DND-41 (cell line): ENCODE data around the gene SHROOM2.

Experiments
- ATAC-seq: fragments of 200-7000 bp; cut with Tn5 transposase; 3 replicates; pipeline ENCODE4 v1.9.1; 2021; ENCODE audit warnings: low read depth; ENCODE audit not compliant: insufficient read depth
- DNase-seq: peaks from one replicate; pipeline ENCODE4 v3.0.0-alpha.2; 2020
- H2AFZ ChIP-seq: 2 replicates; pipeline ENCODE4 v1.6.0; 2012; ENCODE audit warnings: low read depth, low read length
- H3K27ac ChIP-seq: 2 replicates; pipeline ENCODE4 v1.5.1; 2012; ENCODE audit warnings: low read length, inconsistent platforms
- H3K27me3 ChIP-seq: fragments of 200-600 bp; sonication (generic); 2 replicates; pipeline ENCODE4 v1.6.0; 2012; ENCODE audit warnings: low read length, mild to moderate bottlenecking, inconsistent platforms; ENCODE audit not compliant: insufficient read depth, poor library complexity
- H3K36me3 ChIP-seq: 2 replicates; pipeline ENCODE4 v1.5.1; 2012; ENCODE audit warnings: low read length, inconsistent platforms; ENCODE audit not compliant: insufficient read depth
- H3K4me1 ChIP-seq: 2 replicates; pipeline ENCODE4 v1.5.1; 2012; ENCODE audit warnings: mild to moderate bottlenecking, low read length; ENCODE audit not compliant: insufficient read depth
- H3K4me2 ChIP-seq: 2 replicates; pipeline ENCODE4 v1.6.0; 2012; ENCODE audit warnings: mild to moderate bottlenecking, moderate library complexity, low read length, inconsistent platforms; ENCODE audit not compliant: insufficient read depth
- H3K4me3 ChIP-seq, 2 experiments: fragments of 200-600 bp in 1 of 2; shearing (Covaris generic) in 1 of 2; 2 replicates each; pipeline ENCODE4 v1.5.1; 2012 to 2016; ENCODE audit warnings: inconsistent platforms in 2 of 2, low read length in 2 of 2, mild to moderate bottlenecking in 2 of 2, low read depth in 1 of 2, moderate library complexity in 1 of 2
- H3K79me2 ChIP-seq: 2 replicates; pipeline ENCODE4 v1.6.0; 2012; ENCODE audit warnings: low read length, inconsistent platforms; ENCODE audit not compliant: insufficient read depth
- H3K9ac ChIP-seq: 2 replicates; pipeline ENCODE4 v1.6.0; 2012; ENCODE audit warnings: low read depth, mild to moderate bottlenecking, inconsistent platforms, low read length, moderate library complexity
- H3K9me3 ChIP-seq: 2 replicates; pipeline ENCODE4 v1.5.1; 2012; ENCODE audit warnings: low read length, moderate library complexity, mild to moderate bottlenecking, inconsistent platforms; ENCODE audit not compliant: insufficient read depth, severe bottlenecking
- H4K20me1 ChIP-seq: 2 replicates; pipeline ENCODE4 v1.6.0; 2012; ENCODE audit warnings: low read length; ENCODE audit not compliant: insufficient read depth
- CTCF ChIP-seq: IDR thresholded peaks from 2 replicates; pipeline ENCODE4 v1.5.1; 2012; ENCODE audit warnings: borderline replicate concordance, low read length, moderate library complexity, mild to moderate bottlenecking; ENCODE audit not compliant: poor library complexity, severe bottlenecking; ENCODE audit errors: extremely low read depth
- EZH2 ChIP-seq: IDR thresholded peaks from 3 replicates; pipeline ENCODE4 v1.6.1; 2012; ENCODE audit warnings: borderline replicate concordance, low read depth, mild to moderate bottlenecking, moderate library complexity, low read length, inconsistent platforms; ENCODE audit not compliant: severe bottlenecking

SHROOM2 gene

GRCh38 chrX:9878146-9878820, 92.1 kb downstream of the SHROOM2 start:
- H2AFZ ChIP-seq, result no peak overlapping the region
- H3K4me2 ChIP-seq, result no peak overlapping the region
- H3K4me3 ChIP-seq, result no peak overlapping the region
- no peaks in the 10 kb centered on the region for H3K9me3 ChIP-seq
- no peak for ATAC-seq
- no peak for TF ChIP-seq EZH2
- TF ChIP-seq CTCF, result no peak
- no peaks in the 10 kb centered on the region for H3K4me1 ChIP-seq
- no peaks in the 10 kb centered on the region for H3K79me2 ChIP-seq
- no peaks in the 10 kb centered on the region for H4K20me1 ChIP-seq
- no peak overlapping the region for H3K27ac ChIP-seq
- no peaks in the 10 kb centered on the region for H3K36me3 ChIP-seq
- H3K9ac ChIP-seq, result no peak overlapping the region
- no peak for DNase-seq
- no peaks in the 10 kb centered on the region for H3K27me3 ChIP-seq

DNA sequence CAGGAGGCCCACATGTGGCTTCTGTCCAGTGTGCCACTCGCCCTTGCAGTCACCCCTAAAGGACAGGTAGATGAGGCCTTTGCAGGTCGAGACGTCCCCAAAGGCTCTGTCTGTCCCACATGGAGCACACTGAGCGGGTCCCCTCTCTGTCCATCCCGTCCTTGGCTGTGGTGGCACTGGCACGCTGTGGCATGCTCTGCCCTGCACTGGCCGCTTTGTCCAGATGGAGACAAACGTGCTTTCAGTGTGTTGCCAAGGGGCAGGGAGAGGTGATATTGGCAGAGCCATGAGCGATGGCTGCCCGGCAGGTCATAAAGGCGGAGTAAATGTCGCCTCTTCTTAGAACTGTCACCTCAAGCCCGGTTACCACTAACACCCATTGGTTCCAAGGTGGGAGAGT, 94.0 kb downstream of the SHROOM2 start:
- Histone ChIP-seq H2AFZ (no peak overlapping the region), H3K9ac (no peak overlapping the region), H3K36me3 (no peaks in the 10 kb centered on the region), H3K9me3 (no peaks in the 10 kb centered on the region), H3K4me3 (no peak overlapping the region), H3K4me2 (no peak overlapping the region), H3K4me1 (no peaks in the 10 kb centered on the region), H3K79me2 (no peaks in the 10 kb centered on the region), H4K20me1 (no peaks in the 10 kb centered on the region), H3K27ac (no peak overlapping the region), H3K27me3 (no peaks in the 10 kb centered on the region)
- DNase-seq (no peak), ATAC-seq (no peak)
- TF ChIP-seq EZH2 (no peak), CTCF (no peak)

- TF ChIP-seq CTCF, result no peak
- no peak for TF ChIP-seq EZH2
- no peak for ATAC-seq
Observed at GRCh38 chrX:9880870-9881269, 94.6 kb downstream of the SHROOM2 start.

More at GRCh38 chrX:9880870-9881269, 94.6 kb downstream of the SHROOM2 start:
- Histone ChIP-seq H3K79me2 (no peaks in the 10 kb centered on the region), H2AFZ (no peak overlapping the region), H3K4me3 (no peak overlapping the region), H3K27me3 (no peaks in the 10 kb centered on the region), H3K9me3 (no peaks in the 10 kb centered on the region), H3K4me1 (no peaks in the 10 kb centered on the region), H3K36me3 (no peaks in the 10 kb centered on the region), H4K20me1 (no peaks in the 10 kb centered on the region), H3K27ac (no peak overlapping the region), H3K9ac (no peak overlapping the region), H3K4me2 (no peak overlapping the region)
- DNase-seq, result no peak
